Body of pancreas (tissue), 4 donors: ENCODE measurements around the gene HSPA12B. TPM values are rescaled to one million over a fixed set of nuclear protein-coding genes. Genes with fewer than 3 reads are reported as not detected.

Experiments used
- ATAC-seq: fragments of 150-250 bp; one replicate; pipeline ENCODE4 v1.9.1; 2016
- DNase-seq, 4 donors: peaks; one replicate each; pipeline ENCODE4 v3.0.0-alpha.2; 2019
- H3K27ac ChIP-seq, 4 donors: fragments of 200-600 bp; sonication (generic); 1 replicate in 3 of 4; 2 replicates in 1 of 4; pipeline versions ENCODE4 v1.5.1 to v1.6.1; 2016 to 2019; ENCODE audit warnings: mild to moderate bottlenecking in 1 of 4, mixed read lengths in 1 of 4, moderate library complexity in 1 of 4
- H3K27me3 ChIP-seq, 2 donors: fragments of 200-600 bp; sonication (generic); one replicate each; pipeline ENCODE4 v1.6.0; 2016; ENCODE audit warnings: mild to moderate bottlenecking in 1 of 2
- H3K36me3 ChIP-seq, 2 donors: fragments of 200-600 bp; sonication (generic); replicated peaks in 1 of 2; 2 replicates each; pipeline ENCODE4 v1.5.1; 2016; ENCODE audit warnings: low read depth in 2 of 2; ENCODE audit not compliant: insufficient read depth in 1 of 2
- H3K4me1 ChIP-seq: fragments of 200-600 bp; sonication (generic); one replicate; pipeline ENCODE4 v1.6.0; 2016
- H3K4me3 ChIP-seq, 2 donors: fragments of 200-600 bp; sonication (generic); 1 replicate in 1 of 2; 2 replicates in 1 of 2; pipeline ENCODE4 v1.5.1; 2016 to 2019
- H3K9me3 ChIP-seq, 3 donors: fragments of 200-600 bp; sonication (generic); 1 replicate in 2 of 3; 2 replicates in 1 of 3; pipeline ENCODE4 v1.5.1; 2016
- POLR2A ChIP-seq, 3 donors: fragments of 450-650 bp; IDR thresholded peaks; one replicate each; pipeline ENCODE4 v1.6.1; 2016; ENCODE audit warnings: antibody characterized with exemption in 3 of 3, mild to moderate bottlenecking in 2 of 3
- WGBS, 2 donors: methylation state at CpG; one replicate each; pipeline ENCODE4 v1.1.5; 2017; 5-methylcytosine and 5-hydroxymethylcytosine counted together
- intact Hi-C: fragments of 100-400 bp; cut with DNase I; formaldehyde crosslinking; loops from one replicate; pipeline ENCODE4 v1.15.1; 2023
- total RNA-seq, 2 donors: library from RNA; depleted of rRNA; stranded (reverse); fragments of >200 nt; gene quantifications; one replicate each; pipeline ENCODE4 v1.1.0, GENCODE V29; 2016
- TF ChIP-seq, protein P1 (sequence below), 7 experiments: fragments of 450-650 bp in 4 of 7; fragments of 200-600 bp in 3 of 7; sonication (generic) in 3 of 7; IDR thresholded peaks; one replicate each; pipeline ENCODE4 v1.5.1; 2016 to 2019; ENCODE audit warnings: antibody characterized with exemption in 7 of 7

HSPA12B gene
- total RNA-seq, 2 donors from 2014 or later: 3.3 to 4.4 TPM

DNA sequence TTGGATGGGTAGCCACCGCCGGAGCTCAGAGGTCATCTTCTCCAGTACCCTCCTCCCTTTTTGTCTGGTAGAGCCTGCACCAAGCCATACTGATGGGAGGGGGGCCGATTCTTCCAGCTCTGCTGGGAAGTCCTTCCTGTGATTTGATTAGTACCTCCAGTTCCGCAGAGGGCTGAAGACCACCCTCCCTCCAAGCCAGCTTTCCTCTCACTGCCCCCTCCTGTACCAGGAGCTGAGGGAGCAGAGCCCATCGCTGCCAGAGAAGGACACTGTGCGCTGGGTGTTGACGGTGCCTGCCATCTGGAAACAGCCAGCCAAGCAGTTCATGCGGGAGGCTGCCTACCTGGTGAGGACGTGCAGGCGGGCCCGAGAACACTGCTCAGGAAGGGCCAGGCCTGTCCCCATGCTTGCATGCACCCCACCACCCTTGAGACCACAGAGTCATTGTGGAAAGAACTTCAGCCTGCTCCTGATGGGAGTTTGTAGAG lies 13.2 kb downstream of the HSPA12B start:
- Histone ChIP-seq H3K27me3 (peaks cover 0 to 13% of the 10 kb centered on the region in 2 donors), H3K4me3 (no peak overlapping the region), H3K27ac (no peak overlapping the region), H3K4me1 (peaks cover 25% of the 10 kb centered on the region), H3K9me3 (no peaks in the 10 kb centered on the region), H3K36me3 (no peaks in the 10 kb centered on the region)
- intact Hi-C loops: no loop called here
- no peak for DNase-seq
- ATAC-seq: no peak
- TF ChIP-seq, protein P1, sequence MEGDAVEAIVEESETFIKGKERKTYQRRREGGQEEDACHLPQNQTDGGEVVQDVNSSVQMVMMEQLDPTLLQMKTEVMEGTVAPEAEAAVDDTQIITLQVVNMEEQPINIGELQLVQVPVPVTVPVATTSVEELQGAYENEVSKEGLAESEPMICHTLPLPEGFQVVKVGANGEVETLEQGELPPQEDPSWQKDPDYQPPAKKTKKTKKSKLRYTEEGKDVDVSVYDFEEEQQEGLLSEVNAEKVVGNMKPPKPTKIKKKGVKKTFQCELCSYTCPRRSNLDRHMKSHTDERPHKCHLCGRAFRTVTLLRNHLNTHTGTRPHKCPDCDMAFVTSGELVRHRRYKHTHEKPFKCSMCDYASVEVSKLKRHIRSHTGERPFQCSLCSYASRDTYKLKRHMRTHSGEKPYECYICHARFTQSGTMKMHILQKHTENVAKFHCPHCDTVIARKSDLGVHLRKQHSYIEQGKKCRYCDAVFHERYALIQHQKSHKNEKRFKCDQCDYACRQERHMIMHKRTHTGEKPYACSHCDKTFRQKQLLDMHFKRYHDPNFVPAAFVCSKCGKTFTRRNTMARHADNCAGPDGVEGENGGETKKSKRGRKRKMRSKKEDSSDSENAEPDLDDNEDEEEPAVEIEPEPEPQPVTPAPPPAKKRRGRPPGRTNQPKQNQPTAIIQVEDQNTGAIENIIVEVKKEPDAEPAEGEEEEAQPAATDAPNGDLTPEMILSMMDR (IDR thresholded peaks at IDR 0.05): no peak
- TF ChIP-seq POLR2A (IDR thresholded peaks at IDR 0.05): no peak
- WGBS, 2 donors: 42 to 62% methylated on average over 4 to 11 of the region's 11 CpGs

DNA sequence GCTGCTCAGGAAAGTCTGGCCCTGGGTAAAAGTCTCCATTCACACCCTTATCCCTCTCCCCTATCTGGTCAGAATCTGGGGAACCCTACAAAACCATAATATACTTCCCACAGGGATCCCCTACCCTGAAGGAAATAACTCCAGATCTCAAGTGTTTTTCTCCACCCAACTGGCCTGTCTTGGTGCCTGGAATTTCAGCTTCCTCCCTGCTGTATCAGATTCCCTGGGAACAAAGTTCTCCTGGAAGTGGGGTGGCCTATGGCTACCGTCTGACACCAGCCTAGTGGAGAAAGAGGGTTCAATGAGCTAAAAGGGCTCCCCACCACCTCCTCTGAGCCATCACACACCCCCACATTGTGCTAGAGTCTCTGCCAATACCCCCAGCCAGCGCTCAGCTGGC lies 15.0 kb downstream of the HSPA12B start:
- WGBS, 2 donors: 61 to 65% methylated on average over 2 of the region's 2 CpGs
- no peak for TF ChIP-seq POLR2A (IDR thresholded peaks at IDR 0.05)
- TF ChIP-seq, protein P1 (IDR thresholded peaks at IDR 0.05): no peak

DNA sequence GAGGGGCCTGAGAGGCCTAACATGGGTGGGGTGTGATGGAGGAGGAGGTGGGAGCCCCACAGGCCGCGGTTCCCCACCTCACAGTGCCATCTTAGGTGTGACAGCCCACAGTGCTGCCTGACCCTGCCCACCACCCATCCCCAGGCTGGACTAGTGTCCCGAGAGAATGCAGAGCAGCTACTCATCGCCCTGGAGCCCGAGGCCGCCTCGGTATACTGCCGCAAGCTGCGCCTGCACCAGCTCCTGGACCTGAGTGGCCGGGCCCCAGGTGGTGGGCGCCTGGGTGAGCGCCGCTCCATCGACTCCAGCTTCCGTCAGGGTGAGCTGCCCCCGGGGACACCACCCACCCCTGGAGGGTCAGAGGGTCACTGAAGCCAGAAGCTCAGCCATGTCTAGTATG lies 15.6 kb downstream of the HSPA12B start:
- no peaks in the 10 kb centered on the region for H3K9me3 ChIP-seq
- H3K27me3 ChIP-seq: peaks cover 0 to 13% of the 10 kb centered on the region in 2 donors
- peaks cover 43% of the 10 kb centered on the region for H3K4me1 ChIP-seq
- ATAC-seq: no peak
- no peaks in the 10 kb centered on the region for H3K36me3 ChIP-seq
- H3K27ac ChIP-seq: no peak overlapping the region
- no peak overlapping the region for H3K4me3 ChIP-seq
- intact Hi-C loops: no loop called here
- WGBS, 2 donors: 90% methylated on average over 16 of the region's 16 CpGs; no CpG with 5 or more reads in 1 of the 2 donors
- no peak for DNase-seq
- no peak for TF ChIP-seq POLR2A (IDR thresholded peaks at IDR 0.05)

More for the DNA sequence above, 15.0 kb downstream of the HSPA12B start:
- peaks cover 39% of the 10 kb centered on the region for H3K4me1 ChIP-seq
- no peak for DNase-seq
- peaks cover 0 to 13% of the 10 kb centered on the region in 2 donors for H3K27me3 ChIP-seq
- no peak overlapping the region for H3K27ac ChIP-seq
- intact Hi-C loops: no loop called here
- no peaks in the 10 kb centered on the region for H3K9me3 ChIP-seq
- H3K36me3 ChIP-seq: no peaks in the 10 kb centered on the region
- ATAC-seq: no peak
- no peak overlapping the region for H3K4me3 ChIP-seq

DNA sequence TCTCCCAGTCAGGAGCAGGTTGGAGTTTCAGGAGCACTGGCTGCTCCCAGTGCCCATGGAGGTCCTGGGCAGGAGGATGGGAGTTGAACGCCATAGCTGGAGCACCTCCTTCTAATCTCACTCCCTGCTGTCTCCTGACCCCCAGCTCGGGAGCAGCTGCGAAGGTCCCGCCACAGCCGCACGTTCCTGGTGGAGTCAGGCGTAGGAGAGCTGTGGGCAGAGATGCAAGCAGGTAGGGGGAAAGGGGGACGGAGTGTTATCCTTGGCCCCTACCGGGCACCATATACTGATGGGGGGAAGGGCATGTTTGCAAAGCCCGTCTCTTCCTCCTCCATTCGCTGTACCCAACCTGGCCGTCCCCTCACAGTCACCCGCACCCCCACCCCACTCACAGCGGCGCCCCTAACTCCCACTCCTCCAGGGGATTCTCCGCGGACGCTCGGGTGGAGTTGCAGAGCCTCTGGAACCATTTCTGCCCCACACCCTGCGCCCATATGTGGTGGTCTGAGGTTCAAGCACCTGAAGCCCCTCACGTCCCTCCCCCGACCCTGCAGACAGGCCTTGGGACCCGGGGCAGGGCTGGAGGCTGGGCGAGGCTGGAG lies 16.7 kb downstream of the HSPA12B start:
- WGBS, 2 donors: 52 to 67% methylated on average over 18 to 24 of the region's 24 CpGs
- Histone ChIP-seq H3K9me3 (no peaks in the 10 kb centered on the region), H3K4me3 (no peak overlapping the region), H3K27ac (no peak overlapping the region), H3K36me3 (no peaks in the 10 kb centered on the region), H3K27me3 (peaks cover 0 to 13% of the 10 kb centered on the region in 2 donors), H3K4me1 (peaks cover 43% of the 10 kb centered on the region)
- ATAC-seq: no peak
- no peak for DNase-seq
- intact Hi-C loops: no loop called here
- TF ChIP-seq, protein P1 (IDR thresholded peaks at IDR 0.05): no peak
- no peak for TF ChIP-seq POLR2A (IDR thresholded peaks at IDR 0.05)

DNA sequence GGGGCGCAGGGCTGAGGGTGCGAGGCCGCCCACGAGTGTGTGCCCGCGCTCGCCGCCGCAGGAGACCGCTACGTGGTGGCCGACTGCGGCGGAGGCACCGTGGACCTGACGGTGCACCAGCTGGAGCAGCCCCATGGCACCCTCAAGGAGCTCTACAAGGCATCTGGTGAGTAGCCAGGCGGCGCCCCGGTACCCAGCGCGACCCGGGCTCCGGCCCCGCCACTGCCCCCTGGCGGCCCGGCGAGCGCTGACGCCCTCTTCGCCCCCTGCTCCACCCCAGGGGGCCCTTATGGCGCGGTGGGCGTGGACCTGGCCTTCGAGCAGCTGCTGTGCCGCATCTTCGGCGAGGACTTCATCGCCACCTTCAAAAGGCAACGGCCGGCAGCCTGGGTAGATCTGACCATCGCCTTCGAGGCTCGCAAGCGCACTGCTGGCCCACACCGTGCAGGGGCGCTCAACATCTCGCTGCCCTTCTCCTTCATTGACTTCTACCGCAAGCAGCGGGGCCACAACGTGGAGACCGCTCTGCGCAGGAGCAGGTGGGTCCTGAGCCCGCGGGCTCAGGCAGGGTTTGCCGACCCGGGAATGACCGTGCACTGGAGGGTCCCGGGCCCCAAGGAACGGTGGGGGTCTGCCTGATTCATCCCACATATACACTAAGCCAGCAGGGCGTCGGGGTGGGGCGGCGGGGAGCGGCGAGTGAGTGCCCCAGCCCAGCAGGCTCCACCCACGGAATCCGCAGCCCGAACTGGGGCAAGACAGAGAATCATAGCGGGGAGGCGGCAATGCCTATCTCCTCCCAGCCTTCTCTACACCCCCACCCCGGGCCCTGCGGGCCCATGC lies 17.4 kb downstream of the HSPA12B start:
- Histone ChIP-seq H3K27me3 (peaks cover 0 to 13% of the 10 kb centered on the region in 2 donors), H3K27ac (no peak overlapping the region), H3K36me3 (no peaks in the 10 kb centered on the region), H3K9me3 (no peaks in the 10 kb centered on the region), H3K4me3 (no peak overlapping the region), H3K4me1 (peaks cover 40% of the 10 kb centered on the region)
- TF ChIP-seq, protein P1 (IDR thresholded peaks at IDR 0.05): peak; percentile 58 to 83 (median 76)
- no peak for TF ChIP-seq POLR2A (IDR thresholded peaks at IDR 0.05)
- 23 to 37% methylated on average over 7 to 48 of the region's 72 CpGs for WGBS, 2 donors
- ATAC-seq (peak; percentile 45), DNase-seq (peak in 3 of 4 donors; percentile 55 to 75 (median 58))
- intact Hi-C loops: no loop called here
